Fibroblast of villous mesenchyme (primary cell): Measurements from ENCODE around the gene TLN1. TPM values are rescaled to one million over a fixed set of nuclear protein-coding genes. Genes with fewer than 3 reads are reported as not detected.

Source experiments
- DNase-seq: peaks from one replicate; pipeline ENCODE4 v3.0.0-alpha.2; 2010; ENCODE audit warnings: low read depth
- H3K4me3 ChIP-seq: 2 replicates; pipeline ENCODE4 v1.5.1; 2011; ENCODE audit warnings: low read depth, mild to moderate bottlenecking, low read length
- CTCF ChIP-seq: IDR thresholded peaks from 2 replicates; pipeline ENCODE4 v1.5.1; 2012; ENCODE audit warnings: low read depth, mild to moderate bottlenecking, low read length; ENCODE audit not compliant: insufficient read depth
- total RNA-seq: library from RNA; depleted of rRNA; stranded (reverse); fragments of >200 nt; gene quantifications from 2 replicates; pipeline ENCODE4 v1.2.3, GENCODE V29; 2012

The TLN1 gene
- total RNA-seq, 1 donor = 428 TPM

GRCh38 chr9:35695943-35696401 lies 36.0 kb downstream of the TLN1 start:
- no peak for TF ChIP-seq CTCF

GRCh38 chr9:35691757-35692301 lies 40.2 kb downstream of the TLN1 start:
- DNase-seq = no peak
- TF ChIP-seq CTCF = no peak
- no peak overlapping the region for H3K4me3 ChIP-seq

More at GRCh38 chr9:35695943-35696401, 36.0 kb downstream of the TLN1 start:
- DNase-seq = no peak
- no peak overlapping the region for H3K4me3 ChIP-seq

GRCh38 chr9:35691334-35691650 lies 40.7 kb downstream of the TLN1 start:
- DNase-seq = no peak
- TF ChIP-seq CTCF = no peak
- peak overlapping the region; percentile 92 for H3K4me3 ChIP-seq

- no peak for TF ChIP-seq CTCF
- DNase-seq = peak; percentile 84
Observed at GRCh38 chr9:35690614-35691333, 41.2 kb downstream of the TLN1 start.

GRCh38 chr9:35690294-35690613 lies 41.7 kb downstream of the TLN1 start:
- TF ChIP-seq CTCF = no peak
- DNase-seq = no peak

More at GRCh38 chr9:35690614-35691333, 41.2 kb downstream of the TLN1 start:
- peak overlapping the region; percentile 92 for H3K4me3 ChIP-seq

GRCh38 chr9:35689542-35690293 lies 42.3 kb downstream of the TLN1 start, which contains the start of gene TPM2:
Gene TPM2 (minus strand): TSS chr9:35689925. CDS start chr9:35689817, 108 bp downstream.
- H3K4me3 ChIP-seq = peak within 1 kb of the TSS; percentile 92
- peak; percentile 89 for DNase-seq
- no peak for TF ChIP-seq CTCF

More at GRCh38 chr9:35690294-35690613, 41.7 kb downstream of the TLN1 start:
- peak overlapping the region; percentile 92 for H3K4me3 ChIP-seq
